ENCODE measurements around the gene RAP1GAP.
"Not testable (repeated sequence)": the region's sequence is repeated elsewhere in the genome, so short reads cannot be mapped to it uniquely, and the experiment has no call there.

Gene RAP1GAP

GRCh38 chr1:21643624-21644023 lies 25.5 kb downstream of the RAP1GAP start:
- DNase-seq: no peak

- DNase-seq: no peak
Observed at GRCh38 chr1:21641967-21642739, 27.0 kb downstream of the RAP1GAP start.

- DNase-seq: no peak
Observed at GRCh38 chr1:21641537-21641936, 27.6 kb downstream of the RAP1GAP start.

GRCh38 chr1:21641076-21641475 lies 28.1 kb downstream of the RAP1GAP start:
- DNase-seq: no peak

GRCh38 chr1:21640653-21641052 lies 28.5 kb downstream of the RAP1GAP start:
- DNase-seq: no peak

- no peak for DNase-seq
Observed at GRCh38 chr1:21639594-21640041, 29.5 kb downstream of the RAP1GAP start.

GRCh38 chr1:21638531-21639341 lies 30.4 kb downstream of the RAP1GAP start:
- no peak for DNase-seq

GRCh38 chr1:21637514-21637913 lies 31.6 kb downstream of the RAP1GAP start:
- DNase-seq: no peak

- no peak for DNase-seq
Observed at GRCh38 chr1:21636029-21636428, 33.1 kb downstream of the RAP1GAP start.

GRCh38 chr1:21634806-21635535 lies 34.2 kb downstream of the RAP1GAP start:
- DNase-seq: no peak

- DNase-seq: no peak
Observed at GRCh38 chr1:21633992-21634805, 35.0 kb downstream of the RAP1GAP start.

GRCh38 chr1:21633141-21633755 lies 35.9 kb downstream of the RAP1GAP start:
- DNase-seq: no peak

GRCh38 chr1:21631944-21632887 lies 36.9 kb downstream of the RAP1GAP start:
- DNase-seq: no peak

- not testable (repeated sequence) for DNase-seq
Observed at GRCh38 chr1:21631590-21631943, 37.6 kb downstream of the RAP1GAP start.

GRCh38 chr1:21630571-21631343 lies 38.4 kb downstream of the RAP1GAP start:
- peak; percentile 20 for DNase-seq

- DNase-seq: no peak
Observed at GRCh38 chr1:21629971-21630370, 39.2 kb downstream of the RAP1GAP start.

GRCh38 chr1:21628798-21629393 lies 40.3 kb downstream of the RAP1GAP start:
- DNase-seq: no peak

GRCh38 chr1:21626921-21627339 lies 42.2 kb downstream of the RAP1GAP start:
- DNase-seq: no peak
